ENCODE results near the gene NONO. TPM values are rescaled to one million over a fixed set of nuclear protein-coding genes. Genes with fewer than 3 reads are reported as not detected.

NONO gene, protein sequence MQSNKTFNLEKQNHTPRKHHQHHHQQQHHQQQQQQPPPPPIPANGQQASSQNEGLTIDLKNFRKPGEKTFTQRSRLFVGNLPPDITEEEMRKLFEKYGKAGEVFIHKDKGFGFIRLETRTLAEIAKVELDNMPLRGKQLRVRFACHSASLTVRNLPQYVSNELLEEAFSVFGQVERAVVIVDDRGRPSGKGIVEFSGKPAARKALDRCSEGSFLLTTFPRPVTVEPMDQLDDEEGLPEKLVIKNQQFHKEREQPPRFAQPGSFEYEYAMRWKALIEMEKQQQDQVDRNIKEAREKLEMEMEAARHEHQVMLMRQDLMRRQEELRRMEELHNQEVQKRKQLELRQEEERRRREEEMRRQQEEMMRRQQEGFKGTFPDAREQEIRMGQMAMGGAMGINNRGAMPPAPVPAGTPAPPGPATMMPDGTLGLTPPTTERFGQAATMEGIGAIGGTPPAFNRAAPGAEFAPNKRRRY
- total RNA-seq, result 100 to 1,000 TPM; 173 to 304 (median 187) TPM

DNA sequence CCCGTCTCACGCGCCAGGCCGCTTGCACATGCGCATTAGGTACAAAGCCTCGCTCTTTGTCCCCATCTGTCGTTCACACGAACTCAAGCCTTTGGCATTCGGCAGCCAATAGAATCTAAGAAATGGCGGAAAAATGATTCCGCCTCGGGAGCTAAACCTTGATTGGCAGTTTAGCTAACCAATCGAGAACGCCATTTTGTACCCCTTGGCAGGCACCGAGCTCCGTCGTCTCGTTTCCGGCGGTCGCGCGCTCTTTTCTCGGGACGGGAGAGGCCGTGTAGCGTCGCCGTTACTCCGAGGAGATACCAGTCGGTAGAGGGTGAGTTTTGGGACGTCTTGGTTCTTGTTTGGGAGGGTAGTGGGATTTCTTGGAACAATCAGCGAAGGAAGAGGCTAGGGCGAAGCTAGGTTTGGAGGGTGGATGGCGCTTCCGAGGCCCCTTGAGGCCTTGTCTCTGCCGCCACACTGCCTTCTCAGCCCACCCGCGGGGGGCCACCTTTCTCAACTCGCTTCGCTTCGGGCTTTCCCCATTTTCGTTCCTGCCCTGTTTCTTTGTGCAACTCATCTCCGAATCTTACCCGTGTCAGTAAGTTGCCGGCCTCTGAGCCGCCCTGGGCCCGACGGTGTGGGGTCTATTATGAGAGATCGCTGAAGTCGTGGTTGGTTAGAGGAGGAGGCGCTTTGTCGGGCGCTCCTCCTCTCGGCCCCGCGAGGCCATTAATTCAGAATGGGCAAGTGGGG lies at the start of gene NONO:
Gene NONO, plus strand, starts transcription at position 233 of the 741 bp plus-strand sequence. CDS start 7,003 bp downstream, outside the sequence.
- Histone ChIP-seq H3K4me1 (peaks cover 0 to 21% (median 10%) of the 10 kb centered on the region in 4 donors), H3K9me3 (no peaks in the 10 kb centered on the region), H3K36me3 (no peaks in the 10 kb centered on the region), H3K27ac (peak within 1 kb of the TSS; percentile 81 to 94 (median 91)), H3K27me3 (no peaks in the 10 kb centered on the region), H3K4me3 (peak within 1 kb of the TSS; percentile 31 to 67 (median 56))
- in situ Hi-C loops (cut with MboI; ENCODE audit: low pct_ligation_motif_present in 1 of 4, low pct_unique_long_range_greater_than_20kb in 1 of 4, low sequenced_read_pairs in 3 of 4), result no loop called here
- TF ChIP-seq POLR2AphosphoS5 (IDR thresholded peaks at IDR 0.05) (peak; percentile 81 to 87 (median 85)), EP300 (IDR thresholded peaks at IDR 0.05; ENCODE audit: low read depth) (no peak), POLR2A (IDR thresholded peaks at IDR 0.05) (peak; percentile 75)
- TF ChIP-seq, protein P1, sequence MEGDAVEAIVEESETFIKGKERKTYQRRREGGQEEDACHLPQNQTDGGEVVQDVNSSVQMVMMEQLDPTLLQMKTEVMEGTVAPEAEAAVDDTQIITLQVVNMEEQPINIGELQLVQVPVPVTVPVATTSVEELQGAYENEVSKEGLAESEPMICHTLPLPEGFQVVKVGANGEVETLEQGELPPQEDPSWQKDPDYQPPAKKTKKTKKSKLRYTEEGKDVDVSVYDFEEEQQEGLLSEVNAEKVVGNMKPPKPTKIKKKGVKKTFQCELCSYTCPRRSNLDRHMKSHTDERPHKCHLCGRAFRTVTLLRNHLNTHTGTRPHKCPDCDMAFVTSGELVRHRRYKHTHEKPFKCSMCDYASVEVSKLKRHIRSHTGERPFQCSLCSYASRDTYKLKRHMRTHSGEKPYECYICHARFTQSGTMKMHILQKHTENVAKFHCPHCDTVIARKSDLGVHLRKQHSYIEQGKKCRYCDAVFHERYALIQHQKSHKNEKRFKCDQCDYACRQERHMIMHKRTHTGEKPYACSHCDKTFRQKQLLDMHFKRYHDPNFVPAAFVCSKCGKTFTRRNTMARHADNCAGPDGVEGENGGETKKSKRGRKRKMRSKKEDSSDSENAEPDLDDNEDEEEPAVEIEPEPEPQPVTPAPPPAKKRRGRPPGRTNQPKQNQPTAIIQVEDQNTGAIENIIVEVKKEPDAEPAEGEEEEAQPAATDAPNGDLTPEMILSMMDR (IDR thresholded peaks at IDR 0.05), result peak in 1 of 5 experiments; percentile 37
- WGBS, 2 donors (ENCODE audit: low coverage in 1 of 2), result 55% methylated on average over 57 of the region's 57 CpGs; no CpG with 5 or more reads in 1 of the 2 donors
- DNase-seq, result peak; percentile 88
- intact Hi-C loops (cut with DNase I; ENCODE audit: low total_unique reads), result no loop called here

DNA sequence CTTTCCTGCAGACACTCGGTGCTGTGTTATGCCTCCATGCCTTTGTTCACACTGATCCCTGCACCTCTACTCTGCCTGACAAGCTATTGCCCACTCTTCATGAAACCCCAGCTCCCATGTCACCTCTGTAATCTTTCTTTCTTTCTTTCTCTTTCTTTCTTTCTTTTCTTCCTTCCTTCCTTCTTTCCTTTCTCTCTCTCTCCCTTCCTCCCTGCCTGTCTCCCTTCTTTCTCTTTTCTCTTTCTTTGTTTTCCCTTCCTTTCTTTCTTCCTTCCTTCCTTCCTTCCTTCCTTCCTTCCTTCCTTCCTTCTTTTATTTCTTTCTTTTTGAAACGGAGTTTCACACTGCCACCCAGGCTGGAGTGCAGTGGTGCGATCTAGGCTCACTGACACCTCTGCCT lies 48.0 kb upstream of the NONO start:
- Histone ChIP-seq H3K36me3 (no peaks in the 10 kb centered on the region), H3K4me3 (no peak overlapping the region), H3K4me1 (no peaks in the 10 kb centered on the region), H3K27me3 (no peaks in the 10 kb centered on the region), H3K9me3 (no peaks in the 10 kb centered on the region), H3K27ac (no peak overlapping the region)
- TF ChIP-seq EP300 (IDR thresholded peaks at IDR 0.05; ENCODE audit: low read depth) (no peak), POLR2A (IDR thresholded peaks at IDR 0.05) (no peak), POLR2AphosphoS5 (IDR thresholded peaks at IDR 0.05) (no peak)
- TF ChIP-seq, protein P1 (IDR thresholded peaks at IDR 0.05), result no peak
- in situ Hi-C loops (cut with MboI; ENCODE audit: low pct_ligation_motif_present in 1 of 4, low pct_unique_long_range_greater_than_20kb in 1 of 4, low sequenced_read_pairs in 3 of 4), result no loop called here
- DNase-seq, result no peak
- intact Hi-C loops (cut with DNase I; ENCODE audit: low total_unique reads), result no loop called here
- 84 to 100% methylated on average over 1 to 3 of the region's 3 CpGs for WGBS, 2 donors (ENCODE audit: low coverage in 1 of 2)

DNA sequence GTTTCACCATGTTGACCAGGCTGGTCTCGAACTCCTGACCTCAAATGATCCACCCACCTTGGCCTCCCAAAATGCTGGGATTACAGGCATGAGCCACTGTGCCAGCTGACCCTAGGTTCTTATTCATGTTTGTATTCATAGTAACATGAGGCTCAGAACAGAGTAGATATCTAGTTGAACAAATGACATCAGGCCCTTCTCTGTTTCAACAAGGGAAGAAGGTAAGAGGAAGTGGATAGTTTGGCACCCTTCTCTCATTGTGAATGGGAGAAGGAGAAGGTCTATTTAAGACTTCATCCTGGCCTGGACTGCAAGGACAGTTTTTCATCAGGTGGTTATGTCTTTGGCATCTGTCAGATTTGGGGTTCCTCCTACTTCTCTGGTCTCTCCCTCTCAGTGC lies 46.6 kb upstream of the NONO start:
- Histone ChIP-seq H3K36me3 (no peaks in the 10 kb centered on the region), H3K27me3 (no peaks in the 10 kb centered on the region), H3K4me3 (no peak overlapping the region), H3K9me3 (no peaks in the 10 kb centered on the region), H3K27ac (no peak overlapping the region), H3K4me1 (no peaks in the 10 kb centered on the region)
- WGBS, 2 donors (ENCODE audit: low coverage in 1 of 2), result 69% methylated on average over 1 of the region's 1 CpG; no CpG with 5 or more reads in 1 of the 2 donors
- DNase-seq, result no peak
- no peak for TF ChIP-seq POLR2AphosphoS5 (IDR thresholded peaks at IDR 0.05)
- TF ChIP-seq, protein P1 (IDR thresholded peaks at IDR 0.05), result no peak
- no peak for TF ChIP-seq EP300 (IDR thresholded peaks at IDR 0.05; ENCODE audit: low read depth)
- TF ChIP-seq POLR2A (IDR thresholded peaks at IDR 0.05), result no peak
- in situ Hi-C loops (cut with MboI; ENCODE audit: low pct_ligation_motif_present in 1 of 4, low pct_unique_long_range_greater_than_20kb in 1 of 4, low sequenced_read_pairs in 3 of 4) (no loop called here), intact Hi-C loops (cut with DNase I; ENCODE audit: low total_unique reads) (no loop called here)

DNA sequence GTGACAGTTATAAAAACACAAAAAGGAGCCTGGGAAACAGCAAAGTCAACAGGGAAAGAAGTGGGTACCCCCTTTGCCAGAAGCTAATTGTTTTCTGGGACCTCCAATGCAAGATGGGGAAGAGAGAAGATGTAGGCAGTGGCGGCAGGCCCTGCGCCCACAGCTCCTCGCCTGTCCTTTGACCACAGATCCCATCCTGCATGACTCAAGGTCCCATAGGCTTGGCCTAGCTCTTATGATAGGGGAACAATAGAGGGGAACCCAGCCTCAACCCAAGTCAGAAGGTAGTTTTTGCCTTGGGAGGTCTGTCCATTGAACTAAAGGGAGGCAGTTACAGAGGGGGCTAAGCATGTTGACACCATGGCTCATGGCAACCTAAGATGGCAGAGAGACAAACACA lies 43.7 kb upstream of the NONO start:
- no peak overlapping the region for H3K27ac ChIP-seq
- no peaks in the 10 kb centered on the region for H3K36me3 ChIP-seq
- no peaks in the 10 kb centered on the region for H3K27me3 ChIP-seq
- in situ Hi-C loops (cut with MboI; ENCODE audit: low pct_ligation_motif_present in 1 of 4, low pct_unique_long_range_greater_than_20kb in 1 of 4, low sequenced_read_pairs in 3 of 4) (no loop called here), intact Hi-C loops (cut with DNase I; ENCODE audit: low total_unique reads) (no loop called here)
- no peak overlapping the region for H3K4me3 ChIP-seq
- 84% methylated on average over 3 of the region's 3 CpGs; no CpG with 5 or more reads in 1 of the 2 donors for WGBS, 2 donors (ENCODE audit: low coverage in 1 of 2)
- H3K9me3 ChIP-seq, result no peaks in the 10 kb centered on the region
- DNase-seq, result no peak
- TF ChIP-seq, protein P1 (IDR thresholded peaks at IDR 0.05), result no peak
- no peak for TF ChIP-seq POLR2A (IDR thresholded peaks at IDR 0.05)
- TF ChIP-seq EP300 (IDR thresholded peaks at IDR 0.05; ENCODE audit: low read depth), result no peak
- no peak for TF ChIP-seq POLR2AphosphoS5 (IDR thresholded peaks at IDR 0.05)
- no peaks in the 10 kb centered on the region for H3K4me1 ChIP-seq

Data from transverse colon (tissue), 4 donors.